ENCODE results near the gene PDGFRB. TPM values are rescaled to one million over a fixed set of nuclear protein-coding genes. Genes with fewer than 3 reads are reported as not detected.

The PDGFRB gene
- total RNA-seq, 2 donors from 2014 or later, result 251 to 394 TPM

DNA sequence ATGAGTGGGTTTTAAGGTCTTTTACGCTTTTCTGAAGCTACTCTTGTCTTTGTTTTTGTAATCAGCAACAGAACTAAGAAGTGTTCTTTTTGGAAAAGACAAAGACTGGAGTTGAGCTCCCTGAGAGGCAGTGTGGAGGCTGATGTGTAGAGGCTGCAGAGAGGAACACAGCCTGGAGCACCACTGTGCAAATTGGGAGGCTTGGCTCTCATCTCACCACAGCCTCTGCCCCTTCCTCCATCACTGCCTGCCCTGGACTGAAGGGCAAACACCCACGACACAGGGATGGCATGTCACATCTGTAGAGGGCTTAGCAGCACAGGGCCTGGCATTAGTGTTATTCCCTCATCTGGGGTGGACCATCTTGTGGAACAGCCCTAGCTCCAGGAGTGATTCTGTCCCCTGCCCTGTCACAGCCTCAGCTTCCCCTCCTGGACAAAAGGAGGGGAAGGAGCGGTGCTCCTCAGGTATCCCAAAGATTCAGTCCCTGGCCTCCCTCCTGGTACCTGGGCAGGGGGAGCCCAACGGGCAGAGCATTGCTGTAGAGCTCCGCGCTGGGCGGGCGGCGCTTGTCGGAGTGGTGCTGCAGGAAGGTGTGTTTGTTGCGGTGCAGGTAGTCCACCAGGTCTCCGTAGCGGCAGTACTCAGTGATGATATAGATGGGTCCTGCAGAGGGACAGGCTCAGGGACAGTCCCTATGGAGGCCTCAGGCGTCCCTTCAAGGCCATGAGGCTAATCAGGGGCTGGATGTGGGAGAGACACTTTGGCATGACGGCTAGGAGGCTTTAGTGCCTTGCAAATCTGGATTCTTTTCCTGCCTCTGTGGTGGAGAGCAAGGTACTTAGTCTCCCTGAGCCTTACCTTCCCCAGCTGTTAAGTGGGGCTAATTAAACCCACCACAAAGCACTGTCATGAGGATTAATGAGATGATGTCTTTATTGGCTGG, 32.8 kb downstream of the PDGFRB start:
- intact Hi-C loops (cut with DNase I), result no loop called here

GRCh38 chr5:150122158-150122510, 33.5 kb downstream of the PDGFRB start:
- DNase-seq (ENCODE audit: low spot score), result peak; percentile 77
- intact Hi-C loops (cut with DNase I), result no loop called here

More for the DNA sequence above, 32.8 kb downstream of the PDGFRB start:
- DNase-seq (ENCODE audit: low spot score), result peak; percentile 49

- intact Hi-C loops (cut with DNase I), result no loop called here
- peak; percentile 40 for DNase-seq (ENCODE audit: low spot score)
Observed at GRCh38 chr5:150121448-150122157, 34.0 kb downstream of the PDGFRB start.

DNA sequence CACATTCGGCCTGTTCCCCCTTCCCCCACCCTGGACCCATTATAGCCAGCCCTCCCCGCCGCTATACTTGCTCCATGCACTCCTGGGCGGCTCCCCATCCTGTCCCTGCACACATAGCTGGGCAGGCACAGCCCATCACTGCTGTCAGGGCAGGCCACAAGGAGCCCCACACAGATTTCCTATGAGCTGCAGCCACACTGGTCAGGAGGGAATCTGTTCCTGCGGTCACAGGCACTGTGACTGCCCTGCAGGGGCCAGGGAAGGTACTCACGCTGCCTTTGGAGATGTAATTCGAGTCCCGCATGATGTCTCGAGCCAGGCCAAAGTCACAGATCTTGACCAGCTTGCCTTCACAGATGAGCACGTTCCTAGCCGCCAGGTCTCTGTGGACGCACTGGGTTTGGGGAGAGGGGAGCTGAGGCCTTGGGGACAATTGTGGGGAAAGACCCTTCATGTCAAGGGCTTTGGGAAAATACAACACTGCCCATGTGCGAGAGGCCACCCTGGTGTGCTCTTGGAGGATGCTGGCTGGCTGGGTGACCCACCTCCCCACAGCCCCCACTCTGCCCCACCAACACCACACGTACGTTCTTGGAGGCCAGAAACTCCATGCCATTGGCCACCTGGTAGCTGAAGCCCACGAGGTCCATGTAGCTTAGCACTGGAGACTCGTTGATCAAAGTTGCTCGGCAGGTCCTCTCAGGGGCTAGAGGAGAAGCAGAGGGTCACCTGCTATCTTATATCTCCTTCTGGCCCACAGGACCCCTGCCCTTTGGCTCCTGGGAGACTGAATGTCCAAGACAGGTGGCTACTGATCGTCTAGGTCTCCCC, 34.8 kb downstream of the PDGFRB start:
- peak; percentile 68 for DNase-seq (ENCODE audit: low spot score)
- intact Hi-C loops (cut with DNase I), result no loop called here

- DNase-seq (ENCODE audit: low spot score), result peak; percentile 67
Observed at GRCh38 chr5:150120062-150120441, 35.6 kb downstream of the PDGFRB start.

DNA sequence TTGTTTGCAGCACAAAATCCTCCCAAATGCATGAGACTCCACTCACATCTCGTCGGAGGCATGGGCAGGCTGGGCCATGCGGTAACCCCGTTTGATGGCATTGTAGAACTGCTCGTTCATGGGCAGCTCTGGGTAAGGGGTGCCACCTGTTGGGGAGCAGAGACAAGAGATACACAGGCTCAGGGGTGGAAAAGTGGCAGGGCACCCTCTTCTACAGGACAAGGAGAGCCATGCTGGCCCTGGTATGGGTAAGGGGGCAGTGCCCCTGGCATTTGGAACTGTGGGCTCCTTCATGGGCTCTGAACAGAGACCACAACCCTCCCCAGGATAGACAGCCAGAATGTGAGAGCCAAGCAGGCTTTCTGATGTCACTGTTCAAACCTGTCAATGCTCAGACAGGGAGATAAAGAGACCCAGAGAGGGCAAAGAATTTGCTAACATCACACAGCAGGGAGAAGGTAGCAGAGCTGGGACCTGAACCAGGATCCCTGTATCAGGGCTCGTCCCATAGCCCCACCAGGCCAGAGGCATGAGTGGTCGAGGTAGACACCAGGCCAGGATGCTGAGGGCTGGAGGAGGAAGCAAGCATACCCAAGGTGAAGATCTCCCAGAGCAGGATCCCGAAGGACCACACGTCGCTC, 36.1 kb downstream of the PDGFRB start:
- peak; percentile 23 for DNase-seq (ENCODE audit: low spot score)
- intact Hi-C loops (cut with DNase I), result no loop called here

More at GRCh38 chr5:150120062-150120441, 35.6 kb downstream of the PDGFRB start:
- intact Hi-C loops (cut with DNase I), result no loop called here

DNA sequence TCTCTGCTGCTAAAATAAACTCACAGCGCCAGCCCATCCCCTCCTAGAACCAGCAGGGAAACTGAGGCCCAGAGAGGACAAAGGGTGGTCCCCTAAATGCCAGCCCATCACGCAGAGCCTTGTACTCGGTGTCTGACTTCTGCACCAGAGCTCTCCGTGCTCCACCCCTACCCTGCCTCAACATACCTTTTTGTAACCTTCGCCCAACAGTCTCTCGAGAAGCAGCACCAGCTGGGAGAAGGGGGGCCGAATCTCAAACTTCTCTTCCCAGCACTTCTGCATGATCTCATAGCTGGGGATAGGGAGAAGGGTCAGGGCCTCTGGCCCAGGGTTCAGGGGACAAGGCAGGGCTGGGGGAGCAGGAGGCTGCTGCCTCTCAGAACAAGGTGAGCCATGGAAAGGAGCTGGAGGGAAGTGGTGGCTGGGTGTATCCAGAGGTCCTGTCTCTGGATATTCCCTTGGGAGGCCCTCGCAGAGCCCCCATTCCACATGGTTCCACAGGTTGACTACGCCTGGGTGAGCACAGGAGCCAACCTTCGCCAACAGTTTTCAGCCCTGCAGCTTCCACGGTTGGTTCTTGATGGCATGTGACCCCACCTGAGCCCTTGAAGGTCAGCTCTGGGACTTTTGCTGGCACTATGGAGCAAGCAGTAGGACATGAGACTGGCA, 37.0 kb downstream of the PDGFRB start:
- peak; percentile 69 for DNase-seq (ENCODE audit: low spot score)
- intact Hi-C loops (cut with DNase I), result no loop called here

DNA sequence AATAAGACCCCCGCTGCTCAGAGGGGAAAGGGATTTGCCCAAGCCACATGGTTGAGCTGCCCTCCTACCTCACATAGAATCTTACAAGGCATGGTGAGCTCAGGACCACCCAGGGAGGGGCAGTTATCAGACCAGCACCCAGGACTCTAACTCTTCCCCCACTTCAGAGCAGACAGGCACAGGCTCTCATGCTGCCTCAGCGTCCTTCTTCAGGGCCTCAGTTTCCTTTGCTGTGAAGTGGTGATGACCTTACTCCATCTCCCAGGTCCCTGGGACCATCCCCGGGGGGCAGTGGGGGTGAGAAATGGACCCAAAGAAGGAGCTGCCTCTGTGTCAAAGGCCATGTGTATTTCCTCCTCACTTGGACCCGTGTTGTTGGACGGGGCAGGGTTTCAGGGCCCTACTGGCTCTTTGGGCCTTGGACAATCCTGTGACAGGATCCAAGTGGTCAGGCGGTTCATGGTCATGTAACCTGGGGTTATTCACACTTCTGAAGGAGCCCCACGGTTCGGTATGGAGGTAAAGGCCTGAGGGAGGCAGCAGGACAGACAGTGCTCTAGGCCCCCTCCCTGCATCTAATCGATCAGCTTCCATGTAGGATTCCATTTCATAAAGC, 37.6 kb downstream of the PDGFRB start:
- intact Hi-C loops (cut with DNase I), result no loop called here
- peak; percentile 67 for DNase-seq (ENCODE audit: low spot score)

DNA sequence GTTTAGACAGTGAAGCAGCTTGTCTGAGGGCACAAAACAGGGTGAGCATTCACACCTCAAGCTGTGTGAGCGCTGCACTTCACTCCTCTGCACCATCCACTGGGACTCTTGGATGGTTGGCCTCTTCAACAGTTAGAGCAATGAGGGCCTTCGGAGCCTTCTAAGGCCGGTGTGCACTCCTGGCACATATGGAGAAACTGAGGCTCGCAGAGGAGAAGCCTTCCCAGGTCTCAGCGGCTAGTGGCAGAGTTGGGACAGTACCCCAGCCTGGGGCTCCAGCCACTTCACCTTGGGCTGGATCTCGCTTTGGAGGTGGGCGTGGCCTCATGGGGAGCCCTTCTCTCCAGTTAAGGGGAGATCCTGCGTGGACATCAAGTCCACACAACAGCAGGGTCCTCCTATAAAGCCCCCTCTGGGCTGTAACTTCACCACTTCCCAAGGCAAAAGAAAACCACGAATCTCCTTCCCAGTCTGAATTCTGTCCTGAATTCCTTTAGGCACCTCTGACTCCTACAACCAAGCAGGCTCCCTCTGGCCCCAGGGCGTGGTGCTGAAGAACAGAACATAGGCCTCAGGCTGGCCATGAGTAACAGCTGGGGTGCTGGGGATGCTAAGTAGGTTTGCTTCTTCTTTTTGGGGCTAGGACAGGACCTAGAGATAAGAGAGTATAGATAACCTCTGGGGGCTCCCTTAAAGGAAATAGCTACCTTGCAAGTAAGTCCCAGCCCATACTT, 38.8 kb downstream of the PDGFRB start:
- intact Hi-C loops (cut with DNase I), result no loop called here
- no peak for DNase-seq (ENCODE audit: low spot score)

DNA sequence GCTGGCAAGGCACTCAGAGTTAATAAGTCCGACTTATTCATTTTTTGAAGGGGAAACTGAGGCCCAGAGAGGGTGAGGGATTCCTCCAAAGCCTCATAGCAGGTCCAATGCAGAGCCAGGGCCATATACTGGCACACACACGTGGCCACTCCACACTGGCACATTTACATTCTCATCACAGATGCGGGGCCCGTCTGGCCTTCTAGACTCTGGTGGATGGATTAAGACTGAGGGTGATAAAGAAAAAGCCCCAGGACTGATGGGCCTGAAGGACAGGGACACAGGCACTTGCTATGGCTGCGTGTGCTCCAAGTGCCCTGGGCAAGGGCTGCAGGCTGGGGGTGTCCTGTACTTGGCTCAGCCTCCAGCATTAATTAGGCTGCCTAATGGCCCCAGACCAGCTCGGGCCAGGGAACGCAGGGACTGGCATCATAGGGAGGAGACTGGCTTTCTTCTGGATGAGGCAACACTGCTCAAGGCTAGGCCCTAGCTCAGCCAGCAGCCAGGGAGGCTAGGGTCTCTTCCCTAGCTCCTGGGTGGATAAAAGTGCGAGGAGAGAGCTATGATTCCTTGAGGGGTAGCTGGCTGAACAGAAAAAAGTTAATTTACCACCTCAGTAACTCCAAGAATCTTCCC, 40.8 kb downstream of the PDGFRB start:
- intact Hi-C loops (cut with DNase I), result no loop called here
- no peak for DNase-seq (ENCODE audit: low spot score)

- no peak for DNase-seq (ENCODE audit: low spot score)
- intact Hi-C loops (cut with DNase I), result no loop called here
Observed at GRCh38 chr5:150114102-150114641, 41.5 kb downstream of the PDGFRB start.

GRCh38 chr5:150113047-150113744, 42.4 kb downstream of the PDGFRB start:
- intact Hi-C loops (cut with DNase I), result no loop called here
- no peak for DNase-seq (ENCODE audit: low spot score)

- DNase-seq (ENCODE audit: low spot score), result peak; percentile 94
- intact Hi-C loops (cut with DNase I), result no loop called here
Observed at GRCh38 chr5:150112201-150113046, 43.2 kb downstream of the PDGFRB start.

DNA sequence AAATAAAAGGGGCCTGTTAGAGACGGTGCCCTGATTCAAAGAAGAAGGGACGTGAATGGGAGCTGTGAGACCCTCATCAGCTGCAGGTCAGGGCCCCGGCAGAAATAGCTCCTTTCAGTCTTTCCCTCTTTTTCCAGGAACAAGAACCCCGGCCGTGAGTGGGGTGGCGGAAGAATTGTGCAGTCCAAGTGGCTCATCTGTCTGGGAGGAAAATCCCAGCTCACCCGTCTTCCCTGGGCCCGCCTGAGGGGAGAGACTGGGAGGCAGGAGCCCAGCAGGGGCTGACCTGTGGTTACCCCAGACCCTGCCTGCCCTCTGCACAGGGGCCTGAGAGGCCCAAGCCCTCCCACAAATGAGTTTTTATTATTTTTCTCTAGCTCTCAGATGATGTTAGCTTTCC, 44.5 kb downstream of the PDGFRB start:
- DNase-seq (ENCODE audit: low spot score), result no peak
- intact Hi-C loops (cut with DNase I), result no loop called here

DNA sequence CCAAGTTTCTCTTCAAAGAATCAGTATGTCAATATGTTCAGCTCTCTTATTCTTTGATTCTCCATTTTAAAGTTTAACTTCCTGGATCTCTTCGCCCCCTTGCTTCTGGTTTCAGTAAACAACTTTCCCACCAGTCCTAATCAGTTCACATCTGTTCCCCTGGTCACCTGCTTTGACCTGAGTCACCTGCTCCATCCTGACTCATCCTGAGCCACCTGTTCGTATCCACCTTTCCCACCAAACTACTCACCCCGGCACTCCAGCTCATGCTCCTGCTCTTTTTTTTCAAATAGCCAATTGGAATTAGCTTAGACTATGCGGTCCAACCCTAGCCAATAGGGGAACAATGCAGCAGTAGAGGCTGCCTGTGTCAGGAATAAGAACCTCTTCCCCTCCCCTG, 45.7 kb downstream of the PDGFRB start:
- intact Hi-C loops (cut with DNase I), result no loop called here
- no peak for DNase-seq (ENCODE audit: low spot score)
